Activated CD4-positive, alpha-beta T cell treated with anti-CD3 and anti-CD28 coated beads for 36 hours (primary cell): ENCODE data around the gene HDHD5. TPM values are rescaled to one million over a fixed set of nuclear protein-coding genes. Genes with fewer than 3 reads are reported as not detected.

Experiments
- ATAC-seq: fragments of 200-7000 bp; cut with Tn5 transposase; one replicate; pipeline ENCODE4 v1.10.0; 2021; ENCODE audit warnings: mild to moderate bottlenecking, moderate library complexity
- CTCF ChIA-PET: fragments of 350-600 bp; sonication (Branson Sonifier 250); formaldehyde crosslinking; loops from one replicate; lab custom pipeline; 2021; ENCODE audit warnings: antibody characterized with exemption; lab: Charles Lee
- POLR2A ChIA-PET: fragments of 350-600 bp; sonication (Branson Sonifier 250); formaldehyde crosslinking; loops from one replicate; lab custom pipeline; 2021; ENCODE audit warnings: antibody characterized with exemption, inconsistent platforms; lab: Charles Lee
- DNase-seq: peaks from one replicate; pipeline ENCODE4 v3.0.0-alpha.2; 2020
- H3K27ac Mint-ChIP-seq: one replicate; pipeline ENCODE4 v1.8.0; 2021; ENCODE audit warnings: mixed read lengths
- H3K27me3 Mint-ChIP-seq: one replicate; pipeline ENCODE4 v1.8.0; 2021; ENCODE audit warnings: mixed read lengths
- H3K36me3 Mint-ChIP-seq: one replicate; pipeline ENCODE4 v1.8.0; 2021; ENCODE audit warnings: low read depth, mixed read lengths
- H3K4me1 Mint-ChIP-seq: one replicate; pipeline ENCODE4 v1.8.0; 2021; ENCODE audit warnings: mixed read lengths
- H3K4me3 Mint-ChIP-seq: one replicate; pipeline ENCODE4 v1.8.0; 2021; ENCODE audit warnings: mild to moderate bottlenecking, moderate library complexity, mixed read lengths
- H3K9me3 Mint-ChIP-seq: one replicate; pipeline ENCODE4 v1.8.0; 2021; ENCODE audit warnings: low read depth, mixed read lengths
- intact Hi-C, 2 experiments: fragments of 100-400 bp; cut with DNase I in 1 of 2; cut with micrococcal nuclease in 1 of 2; formaldehyde crosslinking; loops; one replicate each; pipeline versions ENCODE4 v1.14.2 to v1.15.1; 2022 to 2024; cut with DNase I, micrococcal nuclease
- total RNA-seq, 2 experiments: library from RNA; stranded (reverse); gene quantifications; one replicate each; pipeline ENCODE4 v1.2.3, GENCODE V29; 2021

The HDHD5 gene
- total RNA-seq, 2 experiments from 2014 or later = 51.6 to 69.0 TPM

GRCh38 chr22:17137170-17137569 is 21.9 kb downstream of the HDHD5 start:
- CTCF ChIA-PET = no interaction called here
- no peak overlapping the region for H3K27ac Mint-ChIP-seq
- H3K27me3 Mint-ChIP-seq = no peaks in the 10 kb centered on the region
- no peaks in the 10 kb centered on the region for H3K4me1 Mint-ChIP-seq
- H3K36me3 Mint-ChIP-seq = peaks cover 20% of the 10 kb centered on the region
- H3K9me3 Mint-ChIP-seq = no peaks in the 10 kb centered on the region
- no peak overlapping the region for H3K4me3 Mint-ChIP-seq
- POLR2A ChIA-PET = interaction anchor here (0.6 kb wide), 1 partner anchor 16 kb away, joined by 3 read pairs; no protein-coding TSS in a partner anchor
- DNase-seq (no peak), ATAC-seq (no peak)
- intact Hi-C loops = no loop called here

- Mint-ChIP-seq H3K27ac (no peak overlapping the region), H3K27me3 (no peaks in the 10 kb centered on the region), H3K36me3 (peaks cover 12% of the 10 kb centered on the region), H3K9me3 (no peaks in the 10 kb centered on the region), H3K4me3 (no peak overlapping the region), H3K4me1 (no peaks in the 10 kb centered on the region)
- intact Hi-C loops = no loop called here
- ChIA-PET CTCF (interaction anchor here (1.0 kb wide), 1 partner anchor 36 kb away, joined by 3 read pairs; no protein-coding TSS in a partner anchor), POLR2A (no interaction called here)
- ATAC-seq (no peak), DNase-seq (no peak)
Observed at GRCh38 chr22:17135153-17135760, 23.8 kb downstream of the HDHD5 start.

GRCh38 chr22:17133137-17133536 is 25.9 kb downstream of the HDHD5 start:
- POLR2A ChIA-PET = no interaction called here
- intact Hi-C loops = no loop called here
- no peak for DNase-seq
- no peaks in the 10 kb centered on the region for H3K4me1 Mint-ChIP-seq
- H3K4me3 Mint-ChIP-seq = no peak overlapping the region
- peaks cover 10% of the 10 kb centered on the region for H3K36me3 Mint-ChIP-seq
- CTCF ChIA-PET = no interaction called here
- no peaks in the 10 kb centered on the region for H3K27me3 Mint-ChIP-seq
- ATAC-seq = no peak
- no peak overlapping the region for H3K27ac Mint-ChIP-seq
- no peaks in the 10 kb centered on the region for H3K9me3 Mint-ChIP-seq

GRCh38 chr22:17132112-17132511 is 27.0 kb downstream of the HDHD5 start:
- no peak for ATAC-seq

GRCh38 chr22:17131686-17132085 is 27.4 kb downstream of the HDHD5 start:
- DNase-seq (no peak), ATAC-seq (no peak)
- Mint-ChIP-seq H3K36me3 (peaks cover 4% of the 10 kb centered on the region), H3K4me3 (no peak overlapping the region), H3K4me1 (no peaks in the 10 kb centered on the region), H3K27ac (no peak overlapping the region), H3K9me3 (no peaks in the 10 kb centered on the region), H3K27me3 (no peaks in the 10 kb centered on the region)
- CTCF ChIA-PET = interaction anchor here (1.2 to 1.3 kb wide), 2 partner anchors 40 to 370 kb away, joined by 3 to 4 read pairs; no protein-coding TSS in a partner anchor
- POLR2A ChIA-PET = no interaction called here
- intact Hi-C loops = no loop called here

More at GRCh38 chr22:17132112-17132511, 27.0 kb downstream of the HDHD5 start:
- Mint-ChIP-seq H3K27ac (no peak overlapping the region), H3K9me3 (no peaks in the 10 kb centered on the region), H3K4me3 (no peak overlapping the region), H3K4me1 (no peaks in the 10 kb centered on the region), H3K36me3 (peaks cover 4% of the 10 kb centered on the region), H3K27me3 (no peaks in the 10 kb centered on the region)
- intact Hi-C loops = no loop called here
- POLR2A ChIA-PET = no interaction called here
- DNase-seq = no peak
- CTCF ChIA-PET = interaction anchor here (1.2 to 1.3 kb wide), 2 partner anchors 40 to 369 kb away, joined by 3 to 4 read pairs; no protein-coding TSS in a partner anchor

GRCh38 chr22:17130199-17130598 is 28.9 kb downstream of the HDHD5 start:
- Mint-ChIP-seq H3K27ac (no peak overlapping the region), H3K36me3 (peaks cover 3% of the 10 kb centered on the region), H3K4me3 (no peak overlapping the region), H3K9me3 (no peaks in the 10 kb centered on the region), H3K4me1 (no peaks in the 10 kb centered on the region), H3K27me3 (no peaks in the 10 kb centered on the region)
- intact Hi-C loops = no loop called here
- DNase-seq (no peak), ATAC-seq (no peak)
- ChIA-PET CTCF (no interaction called here), POLR2A (no interaction called here)

- ChIA-PET CTCF (no interaction called here), POLR2A (no interaction called here)
- Mint-ChIP-seq H3K9me3 (no peaks in the 10 kb centered on the region), H3K27me3 (peaks cover 19% of the 10 kb centered on the region), H3K4me3 (peak within 1 kb of the TSS; percentile 61), H3K36me3 (no peaks in the 10 kb centered on the region), H3K27ac (no peak within 1 kb of the TSS), H3K4me1 (peaks cover 32% of the 10 kb centered on the region)
- intact Hi-C loops = loop anchor here in 1 of 2 experiments (5.0 kb wide), 1 partner anchor 36 kb away; the partner anchor contains the start of gene HDHD5
- DNase-seq = peak; percentile 65
- ATAC-seq = peak; percentile 42
Observed at GRCh38 chr22:17121233-17122195, 37.6 kb downstream of the HDHD5 start, which contains the start of gene TMEM121B. TSS of gene TMEM121B (minus strand) at chr22:17121360. CDS start at chr22:17121127, 233 bp downstream.

- DNase-seq = peak; percentile 51
- H3K27me3 Mint-ChIP-seq = peaks cover 19% of the 10 kb centered on the region
- H3K9me3 Mint-ChIP-seq = no peaks in the 10 kb centered on the region
- no peak overlapping the region for H3K4me3 Mint-ChIP-seq
- intact Hi-C loops = loop anchor here (1.0 to 5.0 kb wide), 3 partner anchors 33 to 39 kb away; partner anchors contain the start of gene HDHD5 (in 2 of the 2)
- CTCF ChIA-PET = no interaction called here
- POLR2A ChIA-PET = no interaction called here
- H3K4me1 Mint-ChIP-seq = peaks cover 39% of the 10 kb centered on the region
- no peaks in the 10 kb centered on the region for H3K36me3 Mint-ChIP-seq
- H3K27ac Mint-ChIP-seq = no peak overlapping the region
- ATAC-seq = peak; percentile 31
Observed at GRCh38 chr22:17120711-17121232, 38.3 kb downstream of the HDHD5 start.

- DNase-seq = peak; percentile 80
- peaks cover 44% of the 10 kb centered on the region for H3K4me1 Mint-ChIP-seq
- peak overlapping the region; percentile 39 for H3K4me3 Mint-ChIP-seq
- intact Hi-C loops = loop anchor here (1.0 to 5.0 kb wide), 3 partner anchors 33 to 39 kb away; partner anchors contain the start of gene HDHD5 (in 2 of the 2)
- CTCF ChIA-PET = interaction anchor here (1.1 to 1.2 kb wide), 2 partner anchors 31 to 38 kb away, joined by 4 to 5 read pairs; no protein-coding TSS in a partner anchor
- peaks cover 19% of the 10 kb centered on the region for H3K27me3 Mint-ChIP-seq
- H3K9me3 Mint-ChIP-seq = no peaks in the 10 kb centered on the region
- POLR2A ChIA-PET = no interaction called here
- ATAC-seq = peak; percentile 49
- H3K27ac Mint-ChIP-seq = no peak overlapping the region
- no peaks in the 10 kb centered on the region for H3K36me3 Mint-ChIP-seq
Observed at GRCh38 chr22:17120281-17120680, 38.8 kb downstream of the HDHD5 start.

GRCh38 chr22:17119481-17120202 is 39.4 kb downstream of the HDHD5 start:
- POLR2A ChIA-PET = no interaction called here
- Mint-ChIP-seq H3K4me1 (peaks cover 51% of the 10 kb centered on the region), H3K27me3 (peaks cover 17% of the 10 kb centered on the region), H3K36me3 (no peaks in the 10 kb centered on the region), H3K9me3 (no peaks in the 10 kb centered on the region), H3K27ac (no peak overlapping the region), H3K4me3 (peak overlapping the region; percentile 39)
- DNase-seq = peak; percentile 55
- CTCF ChIA-PET = interaction anchor here (0.9 to 1.2 kb wide), 4 partner anchors 23 to 45 kb away, joined by 3 to 5 read pairs (median 4); no protein-coding TSS in a partner anchor
- intact Hi-C loops = loop anchor here (1.0 to 5.0 kb wide), 4 partner anchors 32 to 103 kb away; partner anchors contain the start of gene HDHD5 (in 2 of the 2)
- no peak for ATAC-seq
